ENCODE results near the gene UNC13B.

- TF ChIP-seq FOXA1 (IDR thresholded peaks at IDR 0.05) = no peak
- no peak for TF ChIP-seq FOXM1 (IDR thresholded peaks at IDR 0.05; ENCODE audit: borderline replicate concordance)
- TF ChIP-seq SP1 (IDR thresholded peaks at IDR 0.05) = no peak
- TF ChIP-seq ELF4 (IDR thresholded peaks at IDR 0.05) = no peak
- no peak for TF ChIP-seq L3MBTL2 (conservative IDR thresholded peaks at IDR 0.05)
- TF ChIP-seq SUZ12 (IDR thresholded peaks at IDR 0.05) = no peak
- no peak for TF ChIP-seq BHLHE40 (IDR thresholded peaks at IDR 0.05; ENCODE audit: borderline replicate concordance)
- no peak for TF ChIP-seq PKNOX1 (IDR thresholded peaks at IDR 0.05)
- TF ChIP-seq ZNF384 (IDR thresholded peaks at IDR 0.05) = no peak
- no peak for TF ChIP-seq FOXK2 (IDR thresholded peaks at IDR 0.05)
- TF ChIP-seq NFRKB (IDR thresholded peaks at IDR 0.05) = no peak
- TF ChIP-seq CTBP1 (IDR thresholded peaks at IDR 0.05; ENCODE audit: borderline replicate concordance) = no peak
- TF ChIP-seq TARDBP (IDR thresholded peaks at IDR 0.05) = no peak
- no peak for TF ChIP-seq LEF1 (IDR thresholded peaks at IDR 0.05; ENCODE audit: borderline replicate concordance)
Measured at GRCh38 chr9:35397216-35397698, 235.4 kb downstream of the UNC13B start.
